Fibroblast of lung (primary cell): ENCODE measurements around the gene PRDM11. TPM values are rescaled to one million over a fixed set of nuclear protein-coding genes. Genes with fewer than 3 reads are reported as not detected.

Source experiments
- DNase-seq, 2 donors: peaks; one replicate each; pipeline versions ENCODE4 v3.0.0 to v3.0.0-alpha.2; 2010; ENCODE audit warnings: low read depth in 2 of 2
- H2AFZ ChIP-seq: 2 replicates; pipeline ENCODE4 v1.5.1; 2012; ENCODE audit warnings: low read length, control low read depth, inconsistent platforms
- H3K27ac ChIP-seq: 2 replicates; pipeline ENCODE4 v1.5.1; 2011; ENCODE audit warnings: low read length, control low read depth; ENCODE audit not compliant: insufficient read depth
- H3K27me3 ChIP-seq: 2 replicates; pipeline ENCODE4 v1.5.1; 2011; ENCODE audit warnings: mild to moderate bottlenecking, low read length; ENCODE audit not compliant: control insufficient read depth, insufficient read depth
- H3K36me3 ChIP-seq: 2 replicates; pipeline ENCODE4 v1.5.1; 2011; ENCODE audit warnings: low read length; ENCODE audit not compliant: control insufficient read depth, insufficient read depth
- H3K4me1 ChIP-seq: 2 replicates; pipeline ENCODE4 v1.5.1; 2011; ENCODE audit warnings: low read length; ENCODE audit not compliant: control insufficient read depth, insufficient read depth; ENCODE audit errors: extremely low read depth
- H3K4me2 ChIP-seq: 2 replicates; pipeline ENCODE4 v1.5.1; 2011; ENCODE audit warnings: low read length, control low read depth; ENCODE audit not compliant: insufficient read depth; ENCODE audit errors: extremely low read depth
- H3K4me3 ChIP-seq, 4 experiments: fragments of 200-600 bp in 1 of 4; sonication (generic) in 1 of 4; replicated peaks in 1 of 4; 2 replicates each; pipeline ENCODE4 v1.5.1; 2011 to 2016; ENCODE audit warnings: low read length in 4 of 4, low read depth in 3 of 4, mild to moderate bottlenecking in 3 of 4, control low read depth in 2 of 4, inconsistent platforms in 1 of 4, mixed read lengths in 1 of 4; ENCODE audit not compliant: insufficient read depth in 1 of 4; ENCODE audit errors: control extremely low read depth in 1 of 4
- H3K79me2 ChIP-seq: 2 replicates; pipeline ENCODE4 v1.5.1; 2012; ENCODE audit warnings: mild to moderate bottlenecking, low read length, inconsistent platforms; ENCODE audit not compliant: control insufficient read depth, insufficient read depth
- H3K9ac ChIP-seq: 2 replicates; pipeline ENCODE4 v1.5.1; 2011; ENCODE audit warnings: mild to moderate bottlenecking, low read length, control low read depth; ENCODE audit not compliant: insufficient read depth
- H3K9me3 ChIP-seq: 2 replicates; pipeline ENCODE4 v1.5.1; 2012; ENCODE audit warnings: low read depth, low read length; ENCODE audit not compliant: control insufficient read depth, insufficient read depth
- H4K20me1 ChIP-seq: 2 replicates; pipeline ENCODE4 v1.5.1; 2011; ENCODE audit warnings: low read length; ENCODE audit not compliant: control insufficient read depth, insufficient read depth; ENCODE audit errors: extremely low read depth
- EZH2 ChIP-seq: IDR thresholded peaks from 2 replicates; pipeline ENCODE4 v1.5.1; 2012; ENCODE audit warnings: low read length, control low read depth, mild to moderate bottlenecking; ENCODE audit errors: missing control alignments
- polyA plus RNA-seq, 2 donors: library from polyadenylated mRNA; depleted of rRNA in 1 of 2; stranded (reverse) in 1 of 2; unstranded in 1 of 2; fragments of >200 nt; gene quantifications; 2 replicates each; pipeline ENCODE4 v1.2.1, GENCODE V29; 2011 to 2012; ENCODE audit warnings: missing spikeins in 1 of 2
- total RNA-seq: library from RNA; depleted of rRNA; stranded (reverse); fragments of >200 nt; gene quantifications from 2 replicates; pipeline ENCODE4 v1.2.1, GENCODE V29; 2014
- TF ChIP-seq, protein P1 (sequence below), 2 donors: IDR thresholded peaks in 1 of 2; conservative IDR thresholded peaks in 1 of 2; 1 replicate in 1 of 2; 2 replicates in 1 of 2; pipeline ENCODE4 v1.5.1; 2011 to 2012; ENCODE audit warnings: low read length in 2 of 2, control low read depth in 1 of 2, inconsistent platforms in 1 of 2, low read depth in 1 of 2, mild to moderate bottlenecking in 1 of 2

PRDM11 gene
- total and polyA plus RNA-seq, 2 donors (not counting 1 experiment from before 2014, with no cell fraction given), result 3.1 to 4.0 TPM

DNA sequence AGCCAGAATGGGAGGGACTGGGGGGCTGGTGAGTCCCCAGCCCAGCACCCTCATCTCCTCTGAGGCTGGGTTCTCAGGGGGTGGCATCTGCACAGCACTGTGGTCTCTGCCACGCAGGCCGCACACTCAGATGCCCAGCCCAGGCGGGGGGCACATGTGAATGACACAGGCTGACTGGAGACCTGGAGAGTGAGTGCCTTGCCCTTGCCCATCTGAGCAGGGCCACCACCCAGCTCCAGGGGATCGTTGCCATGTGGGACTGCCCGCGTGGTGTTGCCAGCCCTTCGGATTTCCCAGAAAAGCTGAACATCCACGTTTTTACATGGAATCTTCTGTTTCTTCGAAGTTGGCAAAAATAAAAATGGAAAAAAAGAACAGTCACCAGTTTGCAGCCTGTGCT is 18.9 kb downstream of the PRDM11 start:
- Histone ChIP-seq H3K27ac (no peak overlapping the region), H3K4me2 (no peak overlapping the region), H4K20me1 (no peaks in the 10 kb centered on the region), H3K27me3 (peaks cover 6% of the 10 kb centered on the region), H3K4me1 (no peaks in the 10 kb centered on the region), H2AFZ (no peak overlapping the region), H3K9ac (no peak overlapping the region), H3K36me3 (no peaks in the 10 kb centered on the region), H3K4me3 (no peak overlapping the region), H3K79me2 (no peaks in the 10 kb centered on the region), H3K9me3 (no peaks in the 10 kb centered on the region)
- DNase-seq, result no peak
- TF ChIP-seq, protein P1, sequence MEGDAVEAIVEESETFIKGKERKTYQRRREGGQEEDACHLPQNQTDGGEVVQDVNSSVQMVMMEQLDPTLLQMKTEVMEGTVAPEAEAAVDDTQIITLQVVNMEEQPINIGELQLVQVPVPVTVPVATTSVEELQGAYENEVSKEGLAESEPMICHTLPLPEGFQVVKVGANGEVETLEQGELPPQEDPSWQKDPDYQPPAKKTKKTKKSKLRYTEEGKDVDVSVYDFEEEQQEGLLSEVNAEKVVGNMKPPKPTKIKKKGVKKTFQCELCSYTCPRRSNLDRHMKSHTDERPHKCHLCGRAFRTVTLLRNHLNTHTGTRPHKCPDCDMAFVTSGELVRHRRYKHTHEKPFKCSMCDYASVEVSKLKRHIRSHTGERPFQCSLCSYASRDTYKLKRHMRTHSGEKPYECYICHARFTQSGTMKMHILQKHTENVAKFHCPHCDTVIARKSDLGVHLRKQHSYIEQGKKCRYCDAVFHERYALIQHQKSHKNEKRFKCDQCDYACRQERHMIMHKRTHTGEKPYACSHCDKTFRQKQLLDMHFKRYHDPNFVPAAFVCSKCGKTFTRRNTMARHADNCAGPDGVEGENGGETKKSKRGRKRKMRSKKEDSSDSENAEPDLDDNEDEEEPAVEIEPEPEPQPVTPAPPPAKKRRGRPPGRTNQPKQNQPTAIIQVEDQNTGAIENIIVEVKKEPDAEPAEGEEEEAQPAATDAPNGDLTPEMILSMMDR (conservative IDR thresholded peaks at IDR 0.05 in 1 of 2, IDR thresholded peaks at IDR 0.05 in 1 of 2; ENCODE audit: low read depth in 1 of 2, low read length in 2 of 2), result no peak
- no peak for TF ChIP-seq EZH2

DNA sequence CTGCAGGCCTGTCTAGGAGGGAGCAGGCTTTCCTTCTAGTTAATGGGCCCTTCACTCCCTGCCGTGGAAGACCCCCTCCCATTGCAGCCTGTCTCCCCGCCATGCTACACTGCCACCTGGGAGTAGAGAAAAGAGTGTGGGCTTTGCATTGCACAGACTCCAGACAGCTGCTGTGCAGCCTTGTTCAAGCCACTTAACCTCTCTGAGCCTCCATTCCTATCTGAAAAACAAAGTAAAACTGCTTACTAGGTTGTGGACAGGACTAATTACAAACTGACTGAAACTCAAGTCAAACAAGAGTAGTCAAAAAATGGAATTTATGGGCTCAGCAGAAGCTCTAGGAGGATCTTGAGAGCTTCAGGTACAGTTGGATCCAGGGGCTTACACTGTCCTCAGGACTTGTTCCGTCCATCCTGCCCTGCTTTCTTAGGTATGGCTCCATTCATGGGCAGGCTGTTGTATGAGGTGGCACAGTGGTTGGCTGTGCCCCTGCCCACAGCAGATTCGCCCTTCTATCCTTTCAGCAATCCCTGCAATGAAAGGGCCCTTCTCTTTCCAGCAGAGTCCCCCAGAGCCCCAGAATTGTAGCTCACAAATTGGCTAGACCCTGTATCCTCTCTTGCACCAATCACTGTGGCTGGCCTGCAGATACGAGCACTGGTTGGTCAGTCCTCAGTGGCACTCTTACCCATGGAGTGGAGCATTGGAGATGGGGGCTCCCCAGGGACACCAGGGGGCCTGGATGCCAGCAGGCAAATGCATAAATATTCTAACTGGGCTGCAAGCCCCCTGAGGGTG is 19.6 kb downstream of the PRDM11 start:
- H3K79me2 ChIP-seq, result no peaks in the 10 kb centered on the region
- H2AFZ ChIP-seq, result no peak overlapping the region
- H3K27me3 ChIP-seq, result no peaks in the 10 kb centered on the region
- no peak overlapping the region for H3K27ac ChIP-seq
- no peaks in the 10 kb centered on the region for H3K9me3 ChIP-seq
- TF ChIP-seq EZH2, result no peak
- TF ChIP-seq, protein P1 (conservative IDR thresholded peaks at IDR 0.05 in 1 of 2, IDR thresholded peaks at IDR 0.05 in 1 of 2; ENCODE audit: low read depth in 1 of 2, low read length in 2 of 2), result no peak
- no peaks in the 10 kb centered on the region for H3K4me1 ChIP-seq
- DNase-seq, result no peak
- no peak overlapping the region for H3K9ac ChIP-seq
- H3K4me2 ChIP-seq, result no peak overlapping the region
- no peaks in the 10 kb centered on the region for H3K36me3 ChIP-seq
- H4K20me1 ChIP-seq, result no peaks in the 10 kb centered on the region
- no peak overlapping the region for H3K4me3 ChIP-seq

DNA sequence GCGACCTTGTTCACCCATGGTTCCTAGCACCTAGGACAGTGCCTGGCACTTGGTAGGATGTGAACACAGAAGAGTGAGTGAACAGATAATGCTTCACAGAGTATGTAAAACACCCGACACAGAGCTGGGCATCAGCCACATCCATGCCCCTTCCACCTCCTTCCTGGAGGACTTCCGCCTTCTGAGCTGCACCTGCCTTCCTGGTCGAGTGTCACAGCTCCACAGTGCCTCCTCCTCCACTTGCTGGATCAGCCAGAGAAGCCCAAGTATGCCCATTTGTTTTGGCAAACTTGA is 20.1 kb downstream of the PRDM11 start:
- Histone ChIP-seq H3K36me3 (no peaks in the 10 kb centered on the region), H3K27ac (no peak overlapping the region), H3K9ac (no peak overlapping the region), H2AFZ (no peak overlapping the region), H3K9me3 (no peaks in the 10 kb centered on the region), H3K4me2 (no peak overlapping the region), H3K4me1 (no peaks in the 10 kb centered on the region), H3K27me3 (no peaks in the 10 kb centered on the region), H3K79me2 (no peaks in the 10 kb centered on the region), H3K4me3 (no peak overlapping the region), H4K20me1 (no peaks in the 10 kb centered on the region)
- TF ChIP-seq, protein P1 (conservative IDR thresholded peaks at IDR 0.05 in 1 of 2, IDR thresholded peaks at IDR 0.05 in 1 of 2; ENCODE audit: low read depth in 1 of 2, low read length in 2 of 2), result no peak
- TF ChIP-seq EZH2, result no peak
- DNase-seq, result no peak
